Neural cell (in vitro differentiated cells): ENCODE data around the gene PBX1. TPM values are rescaled to one million over a fixed set of nuclear protein-coding genes. Genes with fewer than 3 reads are reported as not detected.

Source experiments
- H2AFZ ChIP-seq: fragments of 200-600, 300-800 bp; sonication (generic), shearing (Covaris generic); 2 replicates; pipeline ENCODE4 v1.6.0; 2014; ENCODE audit warnings: low read depth, mild to moderate bottlenecking, antibody characterized with exemption, low read length, moderate library complexity
- H3F3A ChIP-seq: fragments of 200-600 bp; shearing (Covaris generic); 2 replicates; pipeline ENCODE4 v1.6.1; 2016; ENCODE audit warnings: mild to moderate bottlenecking, moderate library complexity, mixed read lengths, antibody characterized with exemption, low read length; ENCODE audit not compliant: insufficient read depth, poor library complexity, severe bottlenecking
- H3K27ac ChIP-seq: fragments of 200-600, 300-800 bp; sonication (generic), shearing (Covaris generic); 2 replicates; pipeline ENCODE4 v1.5.1; 2014; ENCODE audit warnings: mild to moderate bottlenecking, low read length, moderate library complexity
- H3K27me3 ChIP-seq: fragments of 300-800, 200-600 bp; sonication (generic), shearing (Covaris generic); 2 replicates; pipeline ENCODE4 v1.6.0; 2014; ENCODE audit warnings: mild to moderate bottlenecking, low read depth, low read length, moderate library complexity; ENCODE audit not compliant: insufficient read depth
- H3K36me3 ChIP-seq: fragments of 300-800, 200-600 bp; sonication (generic), shearing (Covaris generic); 2 replicates; pipeline ENCODE4 v1.5.1; 2014; ENCODE audit warnings: mild to moderate bottlenecking, antibody characterized with exemption, low read length, moderate library complexity; ENCODE audit not compliant: insufficient read depth
- H3K4me2 ChIP-seq: fragments of 300-800, 200-600 bp; sonication (generic), shearing (Covaris generic); 2 replicates; pipeline ENCODE4 v1.6.0; 2014; ENCODE audit warnings: mild to moderate bottlenecking, low read length
- H3K4me3 ChIP-seq: fragments of 300-800, 200-600 bp; sonication (generic), shearing (Covaris generic); 2 replicates; pipeline ENCODE4 v1.5.1; 2014; ENCODE audit warnings: mild to moderate bottlenecking, low read length, moderate library complexity
- H3K79me2 ChIP-seq: fragments of 200-600 bp; shearing (Covaris generic); replicated peaks from 2 replicates; pipeline ENCODE4 v1.6.0; 2014; ENCODE audit warnings: mild to moderate bottlenecking, low read length, moderate library complexity; ENCODE audit not compliant: insufficient read depth
- H3K9ac ChIP-seq: fragments of 300-800, 200-600 bp; sonication (generic), shearing (Covaris generic); 2 replicates; pipeline ENCODE4 v1.6.1; 2016; ENCODE audit warnings: mild to moderate bottlenecking, low read length, mixed read lengths
- H3K9me2 ChIP-seq: fragments of 200-600 bp; shearing (Covaris generic); 2 replicates; pipeline ENCODE4 v1.6.1; 2016; ENCODE audit warnings: mild to moderate bottlenecking, low read length, mixed read lengths; ENCODE audit not compliant: insufficient read depth
- H3K9me3 ChIP-seq: fragments of 200-600, 300-800 bp; sonication (generic), shearing (Covaris generic); 2 replicates; pipeline ENCODE4 v1.6.1; 2016; ENCODE audit warnings: mild to moderate bottlenecking, mixed run types, low read length, moderate library complexity, mixed read lengths
- H4K20me1 ChIP-seq: fragments of 200-600 bp; shearing (Covaris generic); 2 replicates; pipeline ENCODE4 v1.6.1; 2016; ENCODE audit warnings: mild to moderate bottlenecking, mixed run types; ENCODE audit not compliant: insufficient read depth
- CTCF ChIP-seq: fragments of 450-650 bp; IDR thresholded peaks from 2 replicates; pipeline ENCODE4 v1.5.1; 2014; ENCODE audit warnings: antibody characterized with exemption, mild to moderate bottlenecking, moderate library complexity; ENCODE audit not compliant: poor library complexity, severe bottlenecking
- EP300 ChIP-seq: fragments of 450-650 bp; conservative IDR thresholded peaks from 2 replicates; pipeline ENCODE4 v1.6.1; 2014; ENCODE audit warnings: antibody characterized with exemption, mild to moderate bottlenecking, moderate library complexity; ENCODE audit not compliant: poor library complexity, severe bottlenecking
- EZH2 ChIP-seq: fragments of 200-600, 300-800 bp; shearing (Covaris generic), sonication (generic); IDR thresholded peaks from 2 replicates; pipeline ENCODE4 v1.6.1; 2014; ENCODE audit warnings: antibody characterized with exemption, low read length, borderline replicate concordance, mild to moderate bottlenecking; ENCODE audit not compliant: insufficient read depth, poor library complexity, severe bottlenecking
- MXI1 ChIP-seq: fragments of 450-650 bp; conservative IDR thresholded peaks from 2 replicates; pipeline ENCODE4 v1.6.1; 2014; ENCODE audit warnings: antibody characterized with exemption, mild to moderate bottlenecking; ENCODE audit not compliant: poor library complexity, severe bottlenecking
- POLR2AphosphoS5 ChIP-seq: IDR thresholded peaks from 2 replicates; pipeline ENCODE4 v1.6.1; 2012
- RAD21 ChIP-seq: fragments of 450-650 bp; conservative IDR thresholded peaks from 2 replicates; pipeline ENCODE4 v1.6.1; 2014; ENCODE audit warnings: antibody characterized with exemption, mild to moderate bottlenecking, moderate library complexity
- SMC3 ChIP-seq: fragments of 450-650 bp; conservative IDR thresholded peaks from 2 replicates; pipeline ENCODE4 v1.6.1; 2014; ENCODE audit warnings: antibody characterized with exemption, mild to moderate bottlenecking, moderate library complexity; ENCODE audit not compliant: poor library complexity
- TAF1 ChIP-seq: IDR thresholded peaks from 2 replicates; pipeline ENCODE4 v1.6.1; 2012; ENCODE audit warnings: low read depth
- polyA plus RNA-seq: library from polyadenylated mRNA; depleted of rRNA; stranded (reverse); fragments of >200 nt; gene quantifications from 2 replicates; pipeline ENCODE4 v1.2.3, GENCODE V29; 2014
- TF ChIP-seq, protein P1 (sequence below): IDR thresholded peaks from 2 replicates; pipeline ENCODE4 v1.6.1; 2012; ENCODE audit warnings: borderline replicate concordance

Gene PBX1
- polyA plus RNA-seq, 1 donor from 2014 or later: 42.4 TPM

- Histone ChIP-seq H3K9ac (peak overlapping the region; percentile 88), H4K20me1 (no peaks in the 10 kb centered on the region), H3K79me2 (peaks cover 96% of the 10 kb centered on the region)
Measured at GRCh38 chr1:164564378-164564777, 5.4 kb downstream of the PBX1 start.

GRCh38 chr1:164565357-164565756 is 6.4 kb downstream of the PBX1 start:
- Histone ChIP-seq H4K20me1 (no peaks in the 10 kb centered on the region), H3K4me3 (peak overlapping the region; percentile 75), H3K4me2 (peak overlapping the region; percentile 95), H3K79me2 (peaks cover 99% of the 10 kb centered on the region), H3K9ac (no peak overlapping the region), H3K9me2 (no peaks in the 10 kb centered on the region), H3K27me3 (no peaks in the 10 kb centered on the region), H3F3A (peaks cover 4% of the 10 kb centered on the region), H3K9me3 (no peaks in the 10 kb centered on the region), H2AFZ (no peak overlapping the region), H3K36me3 (peaks cover 10% of the 10 kb centered on the region), H3K27ac (no peak overlapping the region)
- TF ChIP-seq SMC3 (no peak), POLR2AphosphoS5 (no peak), RAD21 (no peak), TAF1 (no peak)
- TF ChIP-seq, protein P1, sequence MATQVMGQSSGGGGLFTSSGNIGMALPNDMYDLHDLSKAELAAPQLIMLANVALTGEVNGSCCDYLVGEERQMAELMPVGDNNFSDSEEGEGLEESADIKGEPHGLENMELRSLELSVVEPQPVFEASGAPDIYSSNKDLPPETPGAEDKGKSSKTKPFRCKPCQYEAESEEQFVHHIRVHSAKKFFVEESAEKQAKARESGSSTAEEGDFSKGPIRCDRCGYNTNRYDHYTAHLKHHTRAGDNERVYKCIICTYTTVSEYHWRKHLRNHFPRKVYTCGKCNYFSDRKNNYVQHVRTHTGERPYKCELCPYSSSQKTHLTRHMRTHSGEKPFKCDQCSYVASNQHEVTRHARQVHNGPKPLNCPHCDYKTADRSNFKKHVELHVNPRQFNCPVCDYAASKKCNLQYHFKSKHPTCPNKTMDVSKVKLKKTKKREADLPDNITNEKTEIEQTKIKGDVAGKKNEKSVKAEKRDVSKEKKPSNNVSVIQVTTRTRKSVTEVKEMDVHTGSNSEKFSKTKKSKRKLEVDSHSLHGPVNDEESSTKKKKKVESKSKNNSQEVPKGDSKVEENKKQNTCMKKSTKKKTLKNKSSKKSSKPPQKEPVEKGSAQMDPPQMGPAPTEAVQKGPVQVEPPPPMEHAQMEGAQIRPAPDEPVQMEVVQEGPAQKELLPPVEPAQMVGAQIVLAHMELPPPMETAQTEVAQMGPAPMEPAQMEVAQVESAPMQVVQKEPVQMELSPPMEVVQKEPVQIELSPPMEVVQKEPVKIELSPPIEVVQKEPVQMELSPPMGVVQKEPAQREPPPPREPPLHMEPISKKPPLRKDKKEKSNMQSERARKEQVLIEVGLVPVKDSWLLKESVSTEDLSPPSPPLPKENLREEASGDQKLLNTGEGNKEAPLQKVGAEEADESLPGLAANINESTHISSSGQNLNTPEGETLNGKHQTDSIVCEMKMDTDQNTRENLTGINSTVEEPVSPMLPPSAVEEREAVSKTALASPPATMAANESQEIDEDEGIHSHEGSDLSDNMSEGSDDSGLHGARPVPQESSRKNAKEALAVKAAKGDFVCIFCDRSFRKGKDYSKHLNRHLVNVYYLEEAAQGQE: no peak

More at GRCh38 chr1:164564378-164564777, 5.4 kb downstream of the PBX1 start:
- H3K9me3 ChIP-seq: no peaks in the 10 kb centered on the region
- H3K27ac ChIP-seq: peak overlapping the region; percentile 90
- no peaks in the 10 kb centered on the region for H3K27me3 ChIP-seq
- H3K9me2 ChIP-seq: no peaks in the 10 kb centered on the region
- H3K4me2 ChIP-seq: peak overlapping the region; percentile 95
- peaks cover 5% of the 10 kb centered on the region for H3F3A ChIP-seq
- H3K36me3 ChIP-seq: peaks cover 10% of the 10 kb centered on the region
- TF ChIP-seq CTCF: no peak
- TF ChIP-seq, protein P1: no peak
- no peak for TF ChIP-seq RAD21
- no peak for TF ChIP-seq TAF1
- TF ChIP-seq SMC3: no peak
- TF ChIP-seq EP300: no peak
- TF ChIP-seq EZH2: no peak
- no peak for TF ChIP-seq POLR2AphosphoS5
- no peak for TF ChIP-seq MXI1
- H2AFZ ChIP-seq: no peak overlapping the region
- H3K4me3 ChIP-seq: peak overlapping the region; percentile 75
